Endothelial cell of umbilical vein (primary cell): ENCODE results near the gene UTS2R. TPM values are rescaled to one million over a fixed set of nuclear protein-coding genes. Genes with fewer than 3 reads are reported as not detected.

ENCODE experiments used
- BruUV-seq: library from RNA; stranded (reverse); fragments of 400-500 nt; replicated peaks from 2 replicates; lab custom pipeline; 2021; lab: Mats Ljungman, UMichigan
- CTCF ChIA-PET: fragments of 300-600, 350-600 bp; sonication (Branson Sonifier 250); formaldehyde crosslinking; loops from one replicate; lab custom pipeline; 2021; ENCODE audit warnings: antibody characterized with exemption, inconsistent platforms; lab: Charles Lee
- POLR2A ChIA-PET: fragments of 300-600, 350-600 bp; sonication (Branson Sonifier 250); formaldehyde crosslinking; loops from one replicate; lab custom pipeline; 2021; ENCODE audit warnings: antibody characterized with exemption, inconsistent platforms; lab: Charles Lee
- DNase-seq: peaks from one replicate; pipeline ENCODE4 v3.0.0-alpha.2; 2011; ENCODE audit warnings: low read depth, low spot score
- FAIRE-seq: peaks from 2 replicates; lab custom pipeline; 2011; peaks lifted over from hg19 to GRCh38; lab: Jason Lieb, UNC
- H2AFZ ChIP-seq: 2 replicates; pipeline ENCODE4 v1.6.0; 2012; ENCODE audit warnings: low read depth, low read length, control low read depth, inconsistent platforms
- H3K27ac ChIP-seq: 2 replicates; pipeline ENCODE4 v1.5.1; 2011; ENCODE audit warnings: low read depth, mild to moderate bottlenecking, control low read depth, low read length, moderate library complexity; ENCODE audit not compliant: insufficient read depth
- H3K27me3 ChIP-seq, 2 experiments: 2 replicates each; pipeline versions ENCODE4 v1.6.0 to v1.6.1; 2011; ENCODE audit warnings: low read length in 2 of 2, mixed read lengths in 1 of 2; ENCODE audit not compliant: control insufficient read depth in 2 of 2, insufficient read depth in 2 of 2
- H3K36me3 ChIP-seq, 2 experiments: 2 replicates in 1 of 2; 3 replicates in 1 of 2; pipeline ENCODE4 v1.5.1; 2011; ENCODE audit warnings: low read length in 2 of 2, mild to moderate bottlenecking in 1 of 2, moderate library complexity in 1 of 2; ENCODE audit not compliant: control insufficient read depth in 2 of 2, insufficient read depth in 2 of 2; ENCODE audit errors: extremely low read depth in 1 of 2
- H3K4me1 ChIP-seq: 3 replicates; pipeline ENCODE4 v1.5.1; 2011; ENCODE audit warnings: mild to moderate bottlenecking, low read length; ENCODE audit not compliant: control insufficient read depth, insufficient read depth; ENCODE audit errors: extremely low read depth
- H3K4me2 ChIP-seq: 2 replicates; pipeline ENCODE4 v1.6.1; 2011; ENCODE audit warnings: low read length, control low read depth, mixed read lengths; ENCODE audit not compliant: insufficient read depth
- H3K4me3 ChIP-seq, 3 experiments: fragments of 200-600 bp in 1 of 3; sonication (generic), shearing (Covaris generic) in 1 of 3; replicated peaks in 1 of 3; 2 replicates each; pipeline ENCODE4 v1.5.1; 2011 to 2016; ENCODE audit warnings: control low read depth in 3 of 3, low read length in 3 of 3, mild to moderate bottlenecking in 2 of 3, inconsistent platforms in 1 of 3, low read depth in 1 of 3, moderate library complexity in 1 of 3; ENCODE audit not compliant: insufficient read depth in 1 of 3
- H3K79me2 ChIP-seq: 2 replicates; pipeline ENCODE4 v1.6.0; 2012; ENCODE audit warnings: low read length, inconsistent platforms; ENCODE audit not compliant: control insufficient read depth, insufficient read depth
- H3K9ac ChIP-seq: replicated peaks from 2 replicates; pipeline ENCODE3; 2011; ENCODE audit warnings: low read length, control low read depth; ENCODE audit not compliant: insufficient read depth; ENCODE audit errors: extremely low read depth
- H3K9me1 ChIP-seq: replicated peaks from 3 replicates; pipeline ENCODE4 v1.6.0; 2011; ENCODE audit warnings: mild to moderate bottlenecking, low read length; ENCODE audit not compliant: control insufficient read depth, insufficient read depth; ENCODE audit errors: extremely low read depth
- H3K9me3 ChIP-seq: replicated peaks from 2 replicates; pipeline ENCODE4 v1.5.1; 2012; ENCODE audit warnings: low read length, inconsistent platforms; ENCODE audit not compliant: control insufficient read depth, insufficient read depth
- H4K20me1 ChIP-seq: replicated peaks from 2 replicates; pipeline ENCODE3; 2011; ENCODE audit warnings: mild to moderate bottlenecking, low read length; ENCODE audit not compliant: control insufficient read depth, insufficient read depth; ENCODE audit errors: extremely low read depth
- CTCF ChIP-seq, 2 donors: IDR thresholded peaks; 1 replicate in 1 of 2; 2 replicates in 1 of 2; pipeline ENCODE4 v1.5.1; 2011; ENCODE audit warnings: low read length in 2 of 2, mild to moderate bottlenecking in 2 of 2, moderate library complexity in 2 of 2, control low read depth in 1 of 2, inconsistent platforms in 1 of 2, low read depth in 1 of 2; ENCODE audit not compliant: insufficient read depth in 1 of 2; ENCODE audit errors: extremely low read depth in 1 of 2
- EZH2 ChIP-seq: IDR thresholded peaks from 2 replicates; pipeline ENCODE4 v1.6.1; 2012; ENCODE audit warnings: borderline replicate concordance, low read depth, mild to moderate bottlenecking, moderate library complexity, low read length, inconsistent platforms; ENCODE audit not compliant: severe bottlenecking
- FOS ChIP-seq: IDR thresholded peaks from 2 replicates; pipeline ENCODE4 v1.6.1; 2011; ENCODE audit warnings: mild to moderate bottlenecking, low read length, moderate library complexity, borderline replicate concordance; ENCODE audit not compliant: insufficient read depth
- GATA2 ChIP-seq: IDR thresholded peaks from 2 replicates; pipeline ENCODE4 v1.7.0; 2011; ENCODE audit warnings: low read depth, mild to moderate bottlenecking, moderate library complexity, mixed read lengths, low read length; ENCODE audit not compliant: insufficient read length, insufficient read depth
- JUN ChIP-seq: IDR thresholded peaks from 2 replicates; pipeline ENCODE4 v1.6.1; 2011; ENCODE audit warnings: borderline replicate concordance, low read depth; ENCODE audit not compliant: insufficient read length, insufficient read depth
- MYC ChIP-seq: IDR thresholded peaks from one replicate; pipeline ENCODE4 v1.6.1; 2011; ENCODE audit warnings: mild to moderate bottlenecking, low read depth, low read length
- POLR2A ChIP-seq: IDR thresholded peaks from 2 replicates; pipeline ENCODE4 v1.6.1; 2012; ENCODE audit warnings: low read depth, mild to moderate bottlenecking, control low read depth, low read length
- POLR2AphosphoS5 ChIP-seq: IDR thresholded peaks from 2 replicates; pipeline ENCODE4 v1.6.1; 2012; ENCODE audit warnings: low read depth, mild to moderate bottlenecking, control low read depth, low read length, moderate library complexity; ENCODE audit not compliant: insufficient read depth
- dilution Hi-C: fragments of 300-500 bp; cut with MboI; formaldehyde crosslinking; loops from one replicate; pipeline ENCODE4 v1.15.0; 2019; ENCODE audit warnings: low sequenced_read_pairs; ENCODE audit not compliant: extremely low pct_ligation_motif_present
- intact Hi-C: fragments of 100-400 bp; cut with micrococcal nuclease; formaldehyde crosslinking; loops from one replicate; pipeline ENCODE4 v1.10.0; 2022
- polyA plus RNA-seq, 4 experiments: library from polyadenylated mRNA; depleted of rRNA in 3 of 4; stranded (reverse) in 3 of 4; unstranded in 1 of 4; fragments of >200 nt; gene quantifications; 2 replicates each; pipeline versions ENCODE4 v1.2.1 to v1.2.3, GENCODE V29; 2011 to 2012; ENCODE audit warnings: missing spikeins in 1 of 4
- total RNA-seq: library from RNA; stranded (reverse); gene quantifications from 2 replicates; pipeline ENCODE4 v1.2.3, GENCODE V29; 2021

Gene UTS2R
- total and polyA plus RNA-seq, 2 donors (not counting 3 experiments of a cell fraction or from before 2014, with no cell fraction given), result not detected

- no peak for TF ChIP-seq POLR2AphosphoS5
- TF ChIP-seq POLR2A, result no peak
- no peak for TF ChIP-seq CTCF (IDR thresholded peaks at IDR 0.05; ENCODE audit: extremely low read depth in 1 of 2, insufficient read depth in 1 of 2, low read depth in 1 of 2, low read length in 2 of 2)
- TF ChIP-seq FOS, result no peak
- TF ChIP-seq EZH2, result no peak
- TF ChIP-seq GATA2, result no peak
- no peak for TF ChIP-seq MYC
- no peak for TF ChIP-seq JUN
- ChIA-PET CTCF (interaction anchor here (0.5 to 1.6 kb wide), 4 partner anchors 11 to 141 kb away, joined by 3 to 6 read pairs (median 4); no protein-coding TSS in a partner anchor), POLR2A (no interaction called here)
- H3K27ac ChIP-seq, result no peak overlapping the region
- peaks cover 2% of the 10 kb centered on the region for H3K4me1 ChIP-seq
- H2AFZ ChIP-seq, result no peak overlapping the region
- H3K4me3 ChIP-seq, result no peak overlapping the region
- FAIRE-seq (no peak), DNase-seq (no peak)
- intact Hi-C loops (no loop called here), dilution Hi-C loops (no loop called here)
- no peaks in the 10 kb centered on the region for H4K20me1 ChIP-seq
- no peaks in the 10 kb centered on the region for H3K9me1 ChIP-seq
- no peaks in the 10 kb centered on the region for H3K36me3 ChIP-seq
- no peak overlapping the region for H3K9ac ChIP-seq
- BruUV-seq, result no TSS peak
- H3K79me2 ChIP-seq, result no peaks in the 10 kb centered on the region
- no peaks in the 10 kb centered on the region for H3K27me3 ChIP-seq
- H3K4me2 ChIP-seq, result no peak overlapping the region
- H3K9me3 ChIP-seq, result no peaks in the 10 kb centered on the region
Measured at GRCh38 chr17:82356845-82357355, 14.7 kb upstream of the UTS2R start.
